SK-N-MC (cell line): Measurements from ENCODE around the gene MAGI2.

Experiments
- EZH2 ChIP-seq: fragments of 200-600 bp; sonication (generic); IDR thresholded peaks from one replicate; pipeline ENCODE4 v1.6.1; 2017; ENCODE audit warnings: antibody characterized with exemption
- FOXP2 ChIP-seq: optimal IDR thresholded peaks from 2 replicates; pipeline ENCODE3; 2011; ENCODE audit warnings: mild to moderate bottlenecking, moderate library complexity; ENCODE audit not compliant: insufficient read depth; ENCODE audit errors: extremely low read length, control extremely low read depth
- POLR2AphosphoS5 ChIP-seq: IDR thresholded peaks from 2 replicates; pipeline ENCODE4 v1.6.1; 2012; ENCODE audit warnings: mild to moderate bottlenecking, low read depth, low read length, borderline replicate concordance

- TF ChIP-seq FOXP2 (no peak), POLR2AphosphoS5 (no peak), EZH2 (no peak)
These were observed 1280.4 kb downstream of the MAGI2 start for GRCh38 chr7:78172933-78173591.
